Myocyte (in vitro differentiated cells): ENCODE results near the gene DCTD. TPM values are rescaled to one million over a fixed set of nuclear protein-coding genes. Genes with fewer than 3 reads are reported as not detected.
A peak's percentile ranks its signal among the peaks of the same experiment; 100 is the strongest.

Experiments used
- DNase-seq: peaks from one replicate; pipeline ENCODE4 v3.0.0-alpha.2; 2012; ENCODE audit warnings: low read depth
- polyA plus RNA-seq: library from polyadenylated mRNA; unstranded; fragments of >200 nt; gene quantifications from one replicate; pipeline ENCODE4 v1.2.1, GENCODE V29; 2012; ENCODE audit warnings: missing spikeins
- total RNA-seq: library from RNA; depleted of rRNA; stranded (reverse); fragments of >200 nt; gene quantifications from 2 replicates; pipeline ENCODE4 v1.2.3, GENCODE V29; 2014

Gene DCTD
- 70.2 and 77.3 TPM in 2 replicates for total RNA-seq
- 142 TPM for polyA plus RNA-seq

GRCh38 chr4:182917182-182918043, at the start of gene DCTD:
TSS of gene DCTD (minus strand) at chr4:182917386. CDS start at chr4:182915568, 1,818 bp downstream.
- DNase-seq, result peak; percentile 78

GRCh38 chr4:182960746-182961145, 43.6 kb upstream of the DCTD start:
- no peak for DNase-seq

- DNase-seq, result no peak
These were observed 43.0 kb upstream of the DCTD start for GRCh38 chr4:182960228-182960627.

- DNase-seq, result peak; percentile 58
These were observed 38.2 kb upstream of the DCTD start for GRCh38 chr4:182955411-182955810.

GRCh38 chr4:182944484-182945213, 27.5 kb upstream of the DCTD start:
- peak; percentile 32 for DNase-seq

- DNase-seq, result no peak
These were observed 22.5 kb upstream of the DCTD start for GRCh38 chr4:182939680-182940079.

GRCh38 chr4:182938205-182938645, 21.0 kb upstream of the DCTD start:
- DNase-seq, result peak; percentile 80

- no peak for DNase-seq
These were observed 20.4 kb upstream of the DCTD start for GRCh38 chr4:182937268-182938204.

GRCh38 chr4:182932651-182933050, 15.5 kb upstream of the DCTD start:
- DNase-seq, result no peak

- no peak for DNase-seq
These were observed 14.6 kb upstream of the DCTD start for GRCh38 chr4:182931691-182932345.

- DNase-seq, result no peak
These were observed 13.7 kb upstream of the DCTD start for GRCh38 chr4:182930889-182931288.

- peak; percentile 30 for DNase-seq
These were observed 12.1 kb upstream of the DCTD start for GRCh38 chr4:182929296-182929695.

GRCh38 chr4:182928061-182928460, 10.9 kb upstream of the DCTD start:
- DNase-seq, result no peak

GRCh38 chr4:182927505-182927904, 10.3 kb upstream of the DCTD start:
- DNase-seq, result no peak

- no peak for DNase-seq
These were observed 8.7 kb upstream of the DCTD start for GRCh38 chr4:182925855-182926254.

- DNase-seq, result peak; percentile 33
These were observed 8.1 kb upstream of the DCTD start for GRCh38 chr4:182925298-182925757.

GRCh38 chr4:182924497-182924896, 7.3 kb upstream of the DCTD start:
- DNase-seq, result no peak

- no peak for DNase-seq
These were observed 6.7 kb upstream of the DCTD start for GRCh38 chr4:182923796-182924340.

GRCh38 chr4:182923366-182923765, 6.2 kb upstream of the DCTD start:
- DNase-seq, result no peak
